Measurements from ENCODE around the gene APMAP. TPM values are rescaled to one million over a fixed set of nuclear protein-coding genes. Genes with fewer than 3 reads are reported as not detected.

The APMAP gene
- total and polyA plus RNA-seq, 2 of the 13 experiments (the other 11 are each of a cell fraction or from before 2014, with no cell fraction given) = 168 to 214 TPM

DNA sequence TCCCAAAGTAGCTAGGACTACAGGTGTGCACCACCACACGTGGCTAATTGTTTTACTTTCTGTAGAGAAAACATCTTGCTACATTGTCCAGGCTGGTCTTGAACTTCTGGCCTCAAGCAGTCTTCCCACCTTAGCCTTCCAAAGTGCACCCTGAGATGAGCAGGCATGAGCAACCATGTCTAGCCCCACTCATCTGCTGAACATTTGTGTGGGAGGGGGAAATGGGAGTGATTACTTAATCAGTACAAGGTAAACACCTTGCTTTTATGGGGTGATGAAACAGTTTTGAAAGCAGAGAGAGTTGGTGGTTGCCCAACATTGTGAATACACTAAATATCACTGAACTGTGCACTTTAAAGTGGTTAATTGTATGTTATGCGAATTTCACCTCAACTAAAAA, 5.3 kb downstream of the APMAP start (continued):
- no peak for TF ChIP-seq TEAD2 (CRISPR knock-in tag; IDR thresholded peaks at IDR 0.05)
- TF ChIP-seq HOXD1 (CRISPR knock-in tag; IDR thresholded peaks at IDR 0.05) = no peak
- peak in 1 of 2 experiments; percentile 85; a peak in 2 of 4 replicates for TF ChIP-seq KLF16 (CRISPR knock-in tag; IDR thresholded peaks at IDR 0.05)
- no peak for TF ChIP-seq NPAS2 (CRISPR knock-in tag; IDR thresholded peaks at IDR 0.05; ENCODE audit: borderline replicate concordance)
- TF ChIP-seq ZHX1 (CRISPR knock-in tag; IDR thresholded peaks at IDR 0.05; ENCODE audit: low read depth) = no peak
- TF ChIP-seq MAF1 (CRISPR knock-in tag; IDR thresholded peaks at IDR 0.05; ENCODE audit: borderline replicate concordance) = no peak
- no peak for TF ChIP-seq PRPF4 (IDR thresholded peaks at IDR 0.05; ENCODE audit: low read depth, low read length, poor library complexity, severe bottlenecking)
- no peak for TF ChIP-seq SYNCRIP (IDR thresholded peaks at IDR 0.05; ENCODE audit: insufficient read depth, low read depth, low read length)
- TF ChIP-seq FOXJ3 (CRISPR knock-in tag; IDR thresholded peaks at IDR 0.05; ENCODE audit: borderline replicate concordance) = peak; percentile 84; the same call in 1 of the 2 replicates
- peak; percentile 86 for TF ChIP-seq GFI1 (CRISPR knock-in tag; IDR thresholded peaks at IDR 0.05; ENCODE audit: borderline replicate concordance)
- no peak for TF ChIP-seq ESRRA (CRISPR knock-in tag; IDR thresholded peaks at IDR 0.05; ENCODE audit: low read depth)
- no peak; the same call in 1 of the 2 replicates for TF ChIP-seq ZNF878 (CRISPR knock-in tag; IDR thresholded peaks at IDR 0.05)
- TF ChIP-seq ZNF432 (CRISPR knock-in tag; IDR thresholded peaks at IDR 0.05; ENCODE audit: borderline replicate concordance) = no peak
- no peak for TF ChIP-seq SP140L (CRISPR knock-in tag; IDR thresholded peaks at IDR 0.05; ENCODE audit: borderline replicate concordance)
- TF ChIP-seq, protein P1, sequence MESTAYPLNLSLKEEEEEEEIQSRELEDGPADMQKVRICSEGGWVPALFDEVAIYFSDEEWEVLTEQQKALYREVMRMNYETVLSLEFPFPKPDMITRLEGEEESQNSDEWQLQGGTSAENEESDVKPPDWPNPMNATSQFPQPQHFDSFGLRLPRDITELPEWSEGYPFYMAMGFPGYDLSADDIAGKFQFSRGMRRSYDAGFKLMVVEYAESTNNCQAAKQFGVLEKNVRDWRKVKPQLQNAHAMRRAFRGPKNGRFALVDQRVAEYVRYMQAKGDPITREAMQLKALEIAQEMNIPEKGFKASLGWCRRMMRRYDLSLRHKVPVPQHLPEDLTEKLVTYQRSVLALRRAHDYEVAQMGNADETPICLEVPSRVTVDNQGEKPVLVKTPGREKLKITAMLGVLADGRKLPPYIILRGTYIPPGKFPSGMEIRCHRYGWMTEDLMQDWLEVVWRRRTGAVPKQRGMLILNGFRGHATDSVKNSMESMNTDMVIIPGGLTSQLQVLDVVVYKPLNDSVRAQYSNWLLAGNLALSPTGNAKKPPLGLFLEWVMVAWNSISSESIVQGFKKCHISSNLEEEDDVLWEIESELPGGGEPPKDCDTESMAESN (CRISPR knock-in tag; conservative IDR thresholded peaks at IDR 0.05) = peak; percentile 79; the same call in 1 of the 2 replicates
- TF ChIP-seq SOX5 (CRISPR knock-in tag; IDR thresholded peaks at IDR 0.05; ENCODE audit: borderline replicate concordance) = peak; percentile 73; the same call in 1 of the 2 replicates
- TF ChIP-seq, protein P2, sequence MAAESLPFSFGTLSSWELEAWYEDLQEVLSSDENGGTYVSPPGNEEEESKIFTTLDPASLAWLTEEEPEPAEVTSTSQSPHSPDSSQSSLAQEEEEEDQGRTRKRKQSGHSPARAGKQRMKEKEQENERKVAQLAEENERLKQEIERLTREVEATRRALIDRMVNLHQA (CRISPR knock-in tag; IDR thresholded peaks at IDR 0.05) = no peak
- TF ChIP-seq THRA (CRISPR knock-in tag; IDR thresholded peaks at IDR 0.05; ENCODE audit: borderline replicate concordance) = 0 out of 2 replicates have a peak, but pooled peaks have one; percentile 45
- TF ChIP-seq, protein P3, sequence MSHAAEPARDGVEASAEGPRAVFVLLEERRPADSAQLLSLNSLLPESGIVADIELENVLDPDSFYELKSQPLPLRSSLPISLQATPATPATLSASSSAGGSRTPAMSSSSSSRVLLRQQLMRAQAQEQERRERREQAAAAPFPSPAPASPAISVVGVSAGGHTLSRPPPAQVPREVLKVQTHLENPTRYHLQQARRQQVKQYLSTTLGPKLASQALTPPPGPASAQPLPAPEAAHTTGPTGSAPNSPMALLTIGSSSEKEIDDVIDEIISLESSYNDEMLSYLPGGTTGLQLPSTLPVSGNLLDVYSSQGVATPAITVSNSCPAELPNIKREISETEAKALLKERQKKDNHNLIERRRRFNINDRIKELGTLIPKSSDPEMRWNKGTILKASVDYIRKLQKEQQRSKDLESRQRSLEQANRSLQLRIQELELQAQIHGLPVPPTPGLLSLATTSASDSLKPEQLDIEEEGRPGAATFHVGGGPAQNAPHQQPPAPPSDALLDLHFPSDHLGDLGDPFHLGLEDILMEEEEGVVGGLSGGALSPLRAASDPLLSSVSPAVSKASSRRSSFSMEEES (CRISPR knock-in tag; IDR thresholded peaks at IDR 0.05) = 0 out of 2 replicates have a peak, but pooled peaks have one; percentile 36
- no peak for TF ChIP-seq ZNF747 (CRISPR knock-in tag; IDR thresholded peaks at IDR 0.05; ENCODE audit: borderline replicate concordance)
- TF ChIP-seq PHB2 (IDR thresholded peaks at IDR 0.05; ENCODE audit: partially characterized antibody) = no peak
- TF ChIP-seq ZNF331 (CRISPR knock-in tag; IDR thresholded peaks at IDR 0.05) = peak; percentile 83; the same call in 1 of the 2 replicates
- TF ChIP-seq SKI (IDR thresholded peaks at IDR 0.05; ENCODE audit: partially characterized antibody) = no peak

Measured in HepG2 (cell line).